SK-N-SH (cell line): ENCODE measurements around the gene GUCY1A1. TPM values are rescaled to one million over a fixed set of nuclear protein-coding genes. Genes with fewer than 3 reads are reported as not detected.

Experiments used
- CTCF ChIA-PET: fragments of 300-600, 350-600 bp; formaldehyde crosslinking; extraction: SDS; loops from one replicate; lab custom pipeline; 2021; lab: Yijun Ruan, JAX
- POLR2A ChIA-PET: fragments of 350-600 bp; sonication (Branson Sonifier 250); formaldehyde crosslinking; extraction: SDS; loops from one replicate; lab custom pipeline; 2020; ENCODE audit warnings: antibody characterized with exemption, inconsistent platforms; lab: Yijun Ruan, JAX
- DNase-seq: peaks from one replicate; pipeline ENCODE4 v3.0.0; 2012
- H2AFZ ChIP-seq: fragments of 200-600 bp; sonication (generic); 2 replicates; pipeline ENCODE4 v1.8.1; 2016; ENCODE audit warnings: antibody characterized with exemption, mild to moderate bottlenecking, low read depth
- H3F3A ChIP-seq: fragments of 200-600 bp; sonication (generic); replicated peaks from 2 replicates; pipeline ENCODE3; 2016; ENCODE audit warnings: antibody characterized with exemption, mild to moderate bottlenecking; ENCODE audit not compliant: insufficient read depth
- H3K27ac ChIP-seq, 2 experiments: fragments of 200-500 bp in 1 of 2; fragments of 200-600 bp in 1 of 2; sonication (Bioruptor generic) in 1 of 2; sonication (generic), shearing (Covaris generic) in 1 of 2; 2 replicates each; pipeline versions ENCODE4 v1.5.1 to v1.6.1; 2014 to 2016; ENCODE audit warnings: low read depth in 2 of 2, inconsistent platforms in 1 of 2, low read length in 1 of 2, mild to moderate bottlenecking in 1 of 2, mixed read lengths in 1 of 2
- H3K27me3 ChIP-seq: fragments of 200-600 bp; sonication (generic), shearing (Covaris generic); 2 replicates; pipeline ENCODE4 v1.6.1; 2016; ENCODE audit warnings: mixed run types; ENCODE audit not compliant: insufficient read depth
- H3K36me3 ChIP-seq, 2 experiments: fragments of 200-500 bp in 1 of 2; fragments of 200-600 bp in 1 of 2; sonication (Bioruptor generic) in 1 of 2; sonication (generic) in 1 of 2; replicated peaks in 1 of 2; 2 replicates each; pipeline versions ENCODE3 to v1.5.1; 2014 to 2016; ENCODE audit warnings: low read length in 1 of 2, mild to moderate bottlenecking in 1 of 2; ENCODE audit not compliant: insufficient read depth in 2 of 2, control insufficient read depth in 1 of 2
- H3K4me1 ChIP-seq, 2 experiments: fragments of 200-500 bp in 1 of 2; fragments of 200-600 bp in 1 of 2; sonication (Bioruptor generic) in 1 of 2; sonication (generic), shearing (Covaris generic) in 1 of 2; 2 replicates each; pipeline versions ENCODE4 v1.5.1 to v1.6.1; 2014 to 2016; ENCODE audit warnings: low read depth in 1 of 2, low read length in 1 of 2, mixed run types in 1 of 2; ENCODE audit not compliant: insufficient read depth in 2 of 2, control insufficient read depth in 1 of 2
- H3K4me2 ChIP-seq: fragments of 200-600 bp; sonication (generic), shearing (Covaris generic); 2 replicates; pipeline ENCODE4 v1.6.1; 2017; ENCODE audit warnings: mixed run types
- H3K4me3 ChIP-seq, 2 experiments: fragments of 200-500 bp in 1 of 2; fragments of 200-600 bp in 1 of 2; sonication (Bioruptor generic) in 1 of 2; sonication (generic), shearing (Covaris generic) in 1 of 2; 2 replicates each; pipeline versions ENCODE4 v1.5.1 to v1.8.1; 2014 to 2016; ENCODE audit warnings: low read depth in 2 of 2, inconsistent platforms in 1 of 2, low read length in 1 of 2, mild to moderate bottlenecking in 1 of 2, mixed read lengths in 1 of 2, moderate library complexity in 1 of 2
- H3K79me2 ChIP-seq: fragments of 200-600 bp; sonication (generic); 2 replicates; pipeline ENCODE4 v1.8.1; 2017; ENCODE audit warnings: mild to moderate bottlenecking; ENCODE audit not compliant: insufficient read depth
- H3K9ac ChIP-seq: fragments of 200-600 bp; sonication (generic); 2 replicates; pipeline ENCODE4 v1.6.1; 2017; ENCODE audit warnings: mixed run types
- H3K9me2 ChIP-seq: fragments of 200-600 bp; sonication (generic); 2 replicates; pipeline ENCODE4 v1.6.1; 2017; ENCODE audit warnings: mixed run types
- H3K9me3 ChIP-seq: fragments of 200-600 bp; sonication (generic); 2 replicates; pipeline ENCODE4 v1.6.1; 2017; ENCODE audit warnings: mixed run types, mild to moderate bottlenecking, moderate library complexity
- H4K20me1 ChIP-seq: fragments of 200-600 bp; sonication (generic); 2 replicates; pipeline ENCODE4 v1.6.1; 2017; ENCODE audit warnings: mild to moderate bottlenecking, mixed run types; ENCODE audit not compliant: insufficient read depth
- ELF1 ChIP-seq: IDR thresholded peaks from 2 replicates; pipeline ENCODE4 v1.4.0; 2012
- EZH2phosphoT487 ChIP-seq: fragments of 200-600 bp; sonication (generic); IDR thresholded peaks from 2 replicates; pipeline ENCODE4 v1.6.1; 2017; ENCODE audit warnings: low read depth, mixed run types, mild to moderate bottlenecking, antibody characterized with exemption, moderate library complexity, borderline replicate concordance
- FOSL2 ChIP-seq: IDR thresholded peaks from 2 replicates; pipeline ENCODE4 v1.4.0; 2012; ENCODE audit warnings: low read depth, mild to moderate bottlenecking, moderate library complexity, borderline replicate concordance
- FOXJ3 ChIP-seq: sonication (generic); formaldehyde crosslinking; IDR thresholded peaks from 2 replicates; pipeline ENCODE4 v1.5.1; 2020; ENCODE audit warnings: mild to moderate bottlenecking, missing genetic modification reagents
- GABPA ChIP-seq: IDR thresholded peaks from 2 replicates; pipeline ENCODE4 v1.4.0; 2012; ENCODE audit warnings: low read depth, mild to moderate bottlenecking
- MXI1 ChIP-seq: IDR thresholded peaks from 2 replicates; pipeline ENCODE4 v1.6.1; 2012; ENCODE audit warnings: mild to moderate bottlenecking, low read depth, low read length, improper control_type of control experiment
- NRF1 ChIP-seq: IDR thresholded peaks from 2 replicates; pipeline ENCODE4 v1.6.1; 2012; ENCODE audit warnings: low read depth, mild to moderate bottlenecking, low read length
- POLR2AphosphoS5 ChIP-seq: IDR thresholded peaks from 2 replicates; pipeline ENCODE4 v1.6.1; 2012; ENCODE audit warnings: low read depth, low read length
- RAD21 ChIP-seq: IDR thresholded peaks from 2 replicates; pipeline ENCODE4 v1.6.1; 2012; ENCODE audit warnings: mild to moderate bottlenecking, low read length
- RFX5 ChIP-seq: IDR thresholded peaks from 2 replicates; pipeline ENCODE4 v1.6.1; 2012; ENCODE audit warnings: mild to moderate bottlenecking, improper control_type of control experiment, low read length
- RXRA ChIP-seq: IDR thresholded peaks from 2 replicates; pipeline ENCODE4 v1.4.0; 2012; ENCODE audit warnings: low read depth, mild to moderate bottlenecking, borderline replicate concordance
- SMC3 ChIP-seq: IDR thresholded peaks from 2 replicates; pipeline ENCODE4 v1.6.1; 2012; ENCODE audit warnings: low read depth, low read length, improper control_type of control experiment
- TAF1 ChIP-seq: IDR thresholded peaks from 2 replicates; pipeline ENCODE4 v1.6.1; 2012; ENCODE audit warnings: low read depth, mild to moderate bottlenecking, low read length, moderate library complexity, borderline replicate concordance
- TEAD4 ChIP-seq: IDR thresholded peaks from 2 replicates; pipeline ENCODE4 v1.4.0; 2012; ENCODE audit warnings: mild to moderate bottlenecking, borderline replicate concordance; ENCODE audit not compliant: insufficient read depth
- WGBS: methylation state at CpG from one replicate; pipeline ENCODE4 v1.1.6; 2017; ENCODE audit warnings: low lambda C conversion rate; 5-methylcytosine and 5-hydroxymethylcytosine counted together
- polyA plus RNA-seq, 3 experiments: library from polyadenylated mRNA; depleted of rRNA; stranded (reverse); fragments of >200 nt; gene quantifications; 2 replicates each; pipeline ENCODE4 v1.2.3, GENCODE V29; 2012
- TF ChIP-seq, protein P1 (sequence below): fragments of 200-600 bp; sonication (generic); IDR thresholded peaks from 2 replicates; pipeline ENCODE4 v1.6.1; 2017; ENCODE audit warnings: antibody characterized with exemption, mild to moderate bottlenecking, moderate library complexity
- TF ChIP-seq, protein P2 (sequence below): IDR thresholded peaks from 2 replicates; pipeline ENCODE4 v1.4.0; 2012; ENCODE audit warnings: low read depth
- TF ChIP-seq, protein P3 (sequence below): fragments of 150-350 bp; IDR thresholded peaks from 2 replicates; pipeline ENCODE4 v1.6.1; 2017; ENCODE audit warnings: antibody characterized with exemption, low read length, low read depth, borderline replicate concordance
- TF ChIP-seq, protein P4 (sequence below): fragments of 150-350 bp; IDR thresholded peaks from 2 replicates; pipeline ENCODE4 v1.6.1; 2016; ENCODE audit warnings: mild to moderate bottlenecking, low read depth, low read length

Gene GUCY1A1
- polyA plus RNA-seq, 1 of the 3 experiments (the other 2 are of a cell fraction) = 0.03 TPM

DNA sequence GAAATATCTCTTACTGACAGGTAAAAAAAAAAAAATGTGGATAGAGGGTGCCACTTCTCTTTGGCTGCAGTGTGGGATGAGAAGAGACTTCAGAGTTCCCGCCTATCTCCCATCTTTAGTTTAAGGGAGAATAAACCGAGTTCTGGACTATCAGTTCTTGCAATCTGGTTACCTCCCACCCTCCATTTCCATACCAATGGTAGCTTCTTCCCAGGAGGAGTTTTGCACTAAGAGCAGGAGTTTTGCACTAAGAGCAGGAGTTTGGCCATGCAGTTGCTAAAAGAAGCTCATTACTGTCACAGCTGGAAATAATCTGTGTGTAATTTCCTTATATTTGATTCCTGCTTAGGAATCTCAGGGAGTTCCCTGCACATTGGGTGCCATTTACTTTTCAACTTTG is 81.4 kb downstream of the GUCY1A1 start (continued):
- TF ChIP-seq, protein P1, sequence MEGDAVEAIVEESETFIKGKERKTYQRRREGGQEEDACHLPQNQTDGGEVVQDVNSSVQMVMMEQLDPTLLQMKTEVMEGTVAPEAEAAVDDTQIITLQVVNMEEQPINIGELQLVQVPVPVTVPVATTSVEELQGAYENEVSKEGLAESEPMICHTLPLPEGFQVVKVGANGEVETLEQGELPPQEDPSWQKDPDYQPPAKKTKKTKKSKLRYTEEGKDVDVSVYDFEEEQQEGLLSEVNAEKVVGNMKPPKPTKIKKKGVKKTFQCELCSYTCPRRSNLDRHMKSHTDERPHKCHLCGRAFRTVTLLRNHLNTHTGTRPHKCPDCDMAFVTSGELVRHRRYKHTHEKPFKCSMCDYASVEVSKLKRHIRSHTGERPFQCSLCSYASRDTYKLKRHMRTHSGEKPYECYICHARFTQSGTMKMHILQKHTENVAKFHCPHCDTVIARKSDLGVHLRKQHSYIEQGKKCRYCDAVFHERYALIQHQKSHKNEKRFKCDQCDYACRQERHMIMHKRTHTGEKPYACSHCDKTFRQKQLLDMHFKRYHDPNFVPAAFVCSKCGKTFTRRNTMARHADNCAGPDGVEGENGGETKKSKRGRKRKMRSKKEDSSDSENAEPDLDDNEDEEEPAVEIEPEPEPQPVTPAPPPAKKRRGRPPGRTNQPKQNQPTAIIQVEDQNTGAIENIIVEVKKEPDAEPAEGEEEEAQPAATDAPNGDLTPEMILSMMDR = no peak

DNA sequence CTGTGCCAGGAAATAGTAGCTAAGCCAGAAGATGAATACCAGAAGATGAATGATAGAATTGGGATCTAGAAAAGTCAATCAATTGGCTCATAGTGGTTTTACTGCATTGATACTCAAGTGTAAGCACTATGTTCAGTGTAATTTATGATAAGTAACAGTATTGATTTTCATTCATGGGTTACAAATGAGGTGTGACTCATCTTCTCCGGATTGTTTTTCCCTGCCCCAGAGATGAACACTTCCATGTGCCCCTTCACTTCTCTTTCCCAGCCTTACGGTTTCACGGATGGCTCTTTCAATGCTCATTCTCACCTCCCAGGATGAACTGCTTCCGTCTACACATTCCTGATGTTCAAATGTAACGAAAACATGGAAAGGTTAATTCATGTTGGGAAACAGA is 82.4 kb downstream of the GUCY1A1 start:
- Histone ChIP-seq H2AFZ (no peak overlapping the region), H3K4me1 (no peaks in the 10 kb centered on the region)
- WGBS = 65% methylated on average over 5 of the region's 5 CpGs

More for the DNA sequence above, 82.4 kb downstream of the GUCY1A1 start:
- no peaks in the 10 kb centered on the region for H4K20me1 ChIP-seq
- H3K4me3 ChIP-seq = no peak overlapping the region
- POLR2A ChIA-PET = no interaction called here
- no peak overlapping the region for H3K4me2 ChIP-seq
- H3K9ac ChIP-seq = no peak overlapping the region
- no peaks in the 10 kb centered on the region for H3K79me2 ChIP-seq
- no peaks in the 10 kb centered on the region for H3K9me2 ChIP-seq
- no peaks in the 10 kb centered on the region for H3K9me3 ChIP-seq
- H3K27ac ChIP-seq = no peak overlapping the region
- TF ChIP-seq, protein P2, sequence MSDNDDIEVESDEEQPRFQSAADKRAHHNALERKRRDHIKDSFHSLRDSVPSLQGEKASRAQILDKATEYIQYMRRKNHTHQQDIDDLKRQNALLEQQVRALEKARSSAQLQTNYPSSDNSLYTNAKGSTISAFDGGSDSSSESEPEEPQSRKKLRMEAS = no peak
- TF ChIP-seq FOSL2 (no peak), POLR2AphosphoS5 (no peak), GABPA (no peak), FOXJ3 (CRISPR knock-in tag) (no peak), RAD21 (no peak), SMC3 (no peak), NRF1 (no peak), RXRA (no peak), TEAD4 (no peak), EZH2phosphoT487 (no peak), TAF1 (no peak), RFX5 (no peak), MXI1 (no peak), ELF1 (no peak)
- TF ChIP-seq, protein P1 = no peak
- TF ChIP-seq, protein P3, sequence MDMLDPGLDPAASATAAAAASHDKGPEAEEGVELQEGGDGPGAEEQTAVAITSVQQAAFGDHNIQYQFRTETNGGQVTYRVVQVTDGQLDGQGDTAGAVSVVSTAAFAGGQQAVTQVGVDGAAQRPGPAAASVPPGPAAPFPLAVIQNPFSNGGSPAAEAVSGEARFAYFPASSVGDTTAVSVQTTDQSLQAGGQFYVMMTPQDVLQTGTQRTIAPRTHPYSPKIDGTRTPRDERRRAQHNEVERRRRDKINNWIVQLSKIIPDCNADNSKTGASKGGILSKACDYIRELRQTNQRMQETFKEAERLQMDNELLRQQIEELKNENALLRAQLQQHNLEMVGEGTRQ = no peak
- TF ChIP-seq, protein P4, sequence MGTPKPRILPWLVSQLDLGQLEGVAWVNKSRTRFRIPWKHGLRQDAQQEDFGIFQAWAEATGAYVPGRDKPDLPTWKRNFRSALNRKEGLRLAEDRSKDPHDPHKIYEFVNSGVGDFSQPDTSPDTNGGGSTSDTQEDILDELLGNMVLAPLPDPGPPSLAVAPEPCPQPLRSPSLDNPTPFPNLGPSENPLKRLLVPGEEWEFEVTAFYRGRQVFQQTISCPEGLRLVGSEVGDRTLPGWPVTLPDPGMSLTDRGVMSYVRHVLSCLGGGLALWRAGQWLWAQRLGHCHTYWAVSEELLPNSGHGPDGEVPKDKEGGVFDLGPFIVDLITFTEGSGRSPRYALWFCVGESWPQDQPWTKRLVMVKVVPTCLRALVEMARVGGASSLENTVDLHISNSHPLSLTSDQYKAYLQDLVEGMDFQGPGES = no peak
- TF ChIP-seq, all 33 proteins: peak for 0
- DNase-seq = no peak
- Histone ChIP-seq H3K27me3 (no peaks in the 10 kb centered on the region), H3F3A (no peaks in the 10 kb centered on the region), H3K36me3 (no peaks in the 10 kb centered on the region)
- CTCF ChIA-PET = interaction anchor here (1.3 kb wide), 1 partner anchor 10 kb away, joined by 6 read pairs; the partner anchor contains the start of gene GUCY1B1
